H1 (cell line): ENCODE measurements around the gene MTMR8. TPM values are rescaled to one million over a fixed set of nuclear protein-coding genes. Genes with fewer than 3 reads are reported as not detected.

Experiments used
- CTCF ChIA-PET: fragments of 300-600 bp; sonication (Branson Sonifier 250); formaldehyde crosslinking; loops from one replicate; lab custom pipeline; 2021; ENCODE audit not compliant: partially characterized antibody; lab: Charles Lee
- POLR2A ChIA-PET: fragments of 300-600 bp; sonication (Branson Sonifier 250); formaldehyde crosslinking; loops from one replicate; lab custom pipeline; 2021; ENCODE audit warnings: inconsistent platforms; ENCODE audit not compliant: partially characterized antibody; lab: Charles Lee
- DNase-seq, 2 experiments: peaks; one replicate each; pipeline versions ENCODE4 v3.0.0 to v3.0.0-alpha.2; 2010 to 2022; ENCODE audit warnings: low spot score in 2 of 2, low read depth in 1 of 2, mixed read lengths in 1 of 2
- FAIRE-seq: peaks from 2 replicates; lab custom pipeline; 2011; peaks lifted over from hg19 to GRCh38; lab: Jason Lieb, UNC
- H2AFZ ChIP-seq: 2 replicates; pipeline ENCODE4 v1.8.1; 2012; ENCODE audit warnings: low read length, inconsistent platforms
- H2AK5ac ChIP-seq: 2 replicates; pipeline ENCODE4 v1.6.1; 2013; ENCODE audit warnings: low read depth, low read length
- H2BK120ac ChIP-seq: replicated peaks from 2 replicates; pipeline ENCODE3; 2013; ENCODE audit warnings: low read depth, low read length, inconsistent platforms
- H2BK12ac ChIP-seq: 2 replicates; pipeline ENCODE4 v1.6.1; 2013; ENCODE audit warnings: low read depth, low read length
- H2BK15ac ChIP-seq: 2 replicates; pipeline ENCODE4 v1.6.1; 2013; ENCODE audit warnings: low read length
- H2BK20ac ChIP-seq: 2 replicates; pipeline ENCODE4 v1.6.1; 2013; ENCODE audit warnings: low read length
- H2BK5ac ChIP-seq: 2 replicates; pipeline ENCODE4 v1.6.1; 2013; ENCODE audit warnings: low read depth, low read length
- H3K14ac ChIP-seq: 2 replicates; pipeline ENCODE4 v1.6.1; 2013; ENCODE audit warnings: inconsistent platforms; ENCODE audit not compliant: insufficient read length
- H3K18ac ChIP-seq: 2 replicates; pipeline ENCODE4 v1.6.1; 2013; ENCODE audit warnings: low read length; ENCODE audit errors: extremely low read depth
- H3K23ac ChIP-seq: 2 replicates; pipeline ENCODE4 v1.6.1; 2013; ENCODE audit warnings: inconsistent platforms; ENCODE audit not compliant: insufficient read length
- H3K23me2 ChIP-seq: 2 replicates; pipeline ENCODE4 v1.6.1; 2013; ENCODE audit warnings: low read depth, low read length
- H3K27ac ChIP-seq: 2 replicates; pipeline ENCODE4 v1.6.1; 2011; ENCODE audit warnings: low read depth, low read length, inconsistent platforms
- H3K27me3 ChIP-seq, 4 experiments: replicated peaks in 1 of 4; 1 replicate in 1 of 4; 2 replicates in 3 of 4; pipeline versions ENCODE4 v1.6.1 to v1.8.1; 2011 to 2013; ENCODE audit warnings: low read length in 3 of 4, mild to moderate bottlenecking in 3 of 4, inconsistent platforms in 2 of 4, mixed read lengths in 2 of 4, moderate library complexity in 1 of 4; ENCODE audit not compliant: control insufficient read depth in 3 of 4, insufficient read depth in 3 of 4; ENCODE audit errors: extremely low read depth in 1 of 4
- H3K36me3 ChIP-seq, 4 experiments: 2 replicates each; pipeline versions ENCODE4 v1.6.1 to v1.8.1; 2011 to 2013; ENCODE audit warnings: mild to moderate bottlenecking in 4 of 4, low read length in 3 of 4, moderate library complexity in 2 of 4, control low read depth in 1 of 4, inconsistent platforms in 1 of 4; ENCODE audit not compliant: insufficient read depth in 4 of 4, control insufficient read depth in 2 of 4
- H3K4ac ChIP-seq: replicated peaks from 2 replicates; pipeline ENCODE3; 2013; ENCODE audit warnings: low read length, low read depth, mixed read lengths, inconsistent platforms; ENCODE audit not compliant: insufficient read length
- H3K4me1 ChIP-seq, 4 experiments: replicated peaks in 1 of 4; 1 replicate in 1 of 4; 2 replicates in 3 of 4; pipeline versions ENCODE4 v1.6.1 to v1.8.1; 2011 to 2013; ENCODE audit warnings: low read length in 3 of 4, inconsistent platforms in 2 of 4, mixed read lengths in 1 of 4; ENCODE audit not compliant: insufficient read depth in 4 of 4, control insufficient read depth in 3 of 4
- H3K4me2 ChIP-seq, 2 experiments: 2 replicates each; pipeline versions ENCODE4 v1.6.1 to v1.8.1; 2011 to 2013; ENCODE audit warnings: low read depth in 2 of 2, low read length in 2 of 2, control low read depth in 1 of 2, inconsistent platforms in 1 of 2, mild to moderate bottlenecking in 1 of 2; ENCODE audit not compliant: insufficient read depth in 1 of 2
- H3K4me3 ChIP-seq, 4 experiments: fragments of 200-600, 300-600 bp in 1 of 4; sonication (generic), shearing (Covaris generic), sonication (Bioruptor Twin) in 1 of 4; 2 replicates each; pipeline versions ENCODE4 v1.5.1 to v1.8.1; 2011 to 2016; ENCODE audit warnings: low read length in 4 of 4, low read depth in 3 of 4, control low read depth in 2 of 4, inconsistent platforms in 2 of 4, mild to moderate bottlenecking in 2 of 4, mixed read lengths in 1 of 4, moderate library complexity in 1 of 4; ENCODE audit not compliant: insufficient read depth in 2 of 4; ENCODE audit errors: extremely low read depth in 1 of 4
- H3K56ac ChIP-seq: replicated peaks from 2 replicates; pipeline ENCODE3; 2013; ENCODE audit warnings: low read depth, mild to moderate bottlenecking, mixed read lengths, low read length, inconsistent platforms; ENCODE audit not compliant: insufficient read length
- H3K79me1 ChIP-seq: 2 replicates; pipeline ENCODE4 v1.6.1; 2013; ENCODE audit warnings: low read depth, low read length, control low read depth
- H3K79me2 ChIP-seq, 2 experiments: 2 replicates each; pipeline versions ENCODE4 v1.6.1 to v1.8.1; 2012 to 2013; ENCODE audit warnings: low read length in 2 of 2, mild to moderate bottlenecking in 2 of 2, inconsistent platforms in 1 of 2; ENCODE audit not compliant: insufficient read depth in 2 of 2, control insufficient read depth in 1 of 2
- H3K9ac ChIP-seq, 4 experiments: replicated peaks in 1 of 4; 1 replicate in 1 of 4; 2 replicates in 3 of 4; pipeline versions ENCODE4 v1.6.1 to v1.8.1; 2011 to 2013; ENCODE audit warnings: low read depth in 3 of 4, low read length in 3 of 4, control low read depth in 2 of 4, mild to moderate bottlenecking in 2 of 4, moderate library complexity in 2 of 4, inconsistent platforms in 1 of 4; ENCODE audit errors: extremely low read depth in 1 of 4
- H3K9me3 ChIP-seq, 2 experiments: 2 replicates each; pipeline versions ENCODE4 v1.6.1 to v1.8.1; 2012 to 2013; ENCODE audit warnings: mild to moderate bottlenecking in 2 of 2, moderate library complexity in 2 of 2, control low read depth in 1 of 2, inconsistent platforms in 1 of 2, low read depth in 1 of 2, low read length in 1 of 2, mixed read lengths in 1 of 2; ENCODE audit not compliant: insufficient read depth in 2 of 2
- H4K20me1 ChIP-seq, 2 experiments: replicated peaks in 1 of 2; 2 replicates each; pipeline versions ENCODE3 to v1.8.1; 2011 to 2013; ENCODE audit warnings: inconsistent platforms in 2 of 2, low read length in 2 of 2, mild to moderate bottlenecking in 1 of 2; ENCODE audit not compliant: insufficient read depth in 2 of 2, control insufficient read depth in 1 of 2
- H4K5ac ChIP-seq: 2 replicates; pipeline ENCODE4 v1.6.1; 2013; ENCODE audit warnings: low read length, low read depth, mixed read lengths, inconsistent platforms; ENCODE audit not compliant: insufficient read length
- H4K8ac ChIP-seq: 2 replicates; pipeline ENCODE4 v1.8.0; 2013; ENCODE audit warnings: mild to moderate bottlenecking, moderate library complexity, low read length, inconsistent platforms; ENCODE audit not compliant: insufficient read depth; ENCODE audit errors: extremely low read depth
- H4K91ac ChIP-seq: replicated peaks from 2 replicates; pipeline ENCODE3; 2013; ENCODE audit warnings: low read length, mixed read lengths, inconsistent platforms; ENCODE audit not compliant: insufficient read length
- BCL11A ChIP-seq, 2 experiments: IDR thresholded peaks; one replicate each; pipeline ENCODE4 v1.6.1; 2011; ENCODE audit warnings: low read depth in 2 of 2, low read length in 2 of 2, mild to moderate bottlenecking in 2 of 2
- CBX8 ChIP-seq: fragments of 300-800, 300-1000 bp; sonication (generic); IDR thresholded peaks from 2 replicates; pipeline ENCODE4 v1.7.1; 2016; ENCODE audit warnings: low read depth, low read length, borderline replicate concordance
- EP300 ChIP-seq, 2 experiments: IDR thresholded peaks; 1 replicate in 1 of 2; 2 replicates in 1 of 2; pipeline ENCODE4 v1.6.1; 2011 to 2012; ENCODE audit warnings: low read depth in 2 of 2, low read length in 2 of 2, mild to moderate bottlenecking in 2 of 2, borderline replicate concordance in 1 of 2, inconsistent platforms in 1 of 2, moderate library complexity in 1 of 2
- HDAC6 ChIP-seq: IDR thresholded peaks from one replicate; pipeline ENCODE4 v1.7.1; 2012; ENCODE audit warnings: low read depth, mild to moderate bottlenecking, inconsistent platforms, low read length, moderate library complexity
- KDM5A ChIP-seq: fragments of 200-600 bp; IDR thresholded peaks from 2 replicates; pipeline ENCODE4 v1.7.1; 2012; ENCODE audit warnings: mild to moderate bottlenecking, low read length, inconsistent platforms, mixed read lengths
- NANOG ChIP-seq: IDR thresholded peaks from 2 replicates; pipeline ENCODE4 v1.6.1; 2011; ENCODE audit warnings: low read length, low read depth, mild to moderate bottlenecking, inconsistent platforms; ENCODE audit not compliant: insufficient read depth, poor library complexity, severe bottlenecking
- SAP30 ChIP-seq: fragments of 300-600 bp; sonication (generic); IDR thresholded peaks from 2 replicates; pipeline ENCODE4 v1.7.1; 2012; ENCODE audit warnings: low read length, moderate library complexity, mild to moderate bottlenecking, inconsistent platforms; ENCODE audit not compliant: insufficient read depth, insufficient replicate concordance
- SIRT6 ChIP-seq: IDR thresholded peaks from one replicate; pipeline ENCODE4 v1.7.1; 2012; ENCODE audit warnings: low read length, inconsistent platforms
- SP4 ChIP-seq: IDR thresholded peaks from 2 replicates; pipeline ENCODE4 v1.6.1; 2012; ENCODE audit warnings: low read length, inconsistent platforms
- ZNF274 ChIP-seq: IDR thresholded peaks from 2 replicates; pipeline ENCODE4 v1.7.0; 2012; ENCODE audit warnings: low read length, borderline replicate concordance; ENCODE audit errors: extremely low read depth
- WGBS, 2 experiments: shearing (Covaris generic) in 1 of 2; methylation state at CpG; one replicate each; pipeline versions ENCODE4 v1.1.6 to v1.1.7; 2013 to 2015; ENCODE audit warnings: low lambda C conversion rate in 2 of 2, mixed read lengths in 2 of 2, inconsistent platforms in 1 of 2, low coverage in 1 of 2, missing lambda C conversion rate in 1 of 2; ENCODE audit not compliant: insufficient replicate concordance in 2 of 2, insufficient coverage in 1 of 2, insufficient read length in 1 of 2; ENCODE audit errors: extremely low coverage in 1 of 2, missing lambda C conversion rate in 1 of 2; 5-methylcytosine and 5-hydroxymethylcytosine counted together
- polyA plus RNA-seq, 7 experiments: library from polyadenylated mRNA; depleted of rRNA in 3 of 7; stranded (reverse) in 5 of 7; unstranded in 2 of 7; fragments of >200 nt in 5 of 7; fragments of 200-250 nt in 2 of 7; gene quantifications; 1 replicate in 5 of 7; 2 replicates in 1 of 7; 4 replicates in 1 of 7; pipeline versions ENCODE4 v1.2.1 to v1.2.3, GENCODE V29; 2011 to 2013; ENCODE audit warnings: missing spikeins in 2 of 7, mixed read lengths in 2 of 7
- total RNA-seq: library from RNA; stranded (reverse); fragmentation: NEBNext Ultra II Directional; extraction: Animal tissue kit (Norgen Biotek cat#: 25700); gene quantifications from 2 replicates; pipeline ENCODE4 v1.2.1, GENCODE V29; 2021
- TF ChIP-seq, protein P1 (sequence below): IDR thresholded peaks from 2 replicates; pipeline ENCODE4 v1.6.1; 2012; ENCODE audit warnings: low read length, inconsistent platforms

Gene MTMR8
- total and polyA plus RNA-seq, 2 of the 8 experiments (the other 6 are each of a cell fraction or from before 2014, with no cell fraction given): 1.3 to 6.3 TPM

DNA sequence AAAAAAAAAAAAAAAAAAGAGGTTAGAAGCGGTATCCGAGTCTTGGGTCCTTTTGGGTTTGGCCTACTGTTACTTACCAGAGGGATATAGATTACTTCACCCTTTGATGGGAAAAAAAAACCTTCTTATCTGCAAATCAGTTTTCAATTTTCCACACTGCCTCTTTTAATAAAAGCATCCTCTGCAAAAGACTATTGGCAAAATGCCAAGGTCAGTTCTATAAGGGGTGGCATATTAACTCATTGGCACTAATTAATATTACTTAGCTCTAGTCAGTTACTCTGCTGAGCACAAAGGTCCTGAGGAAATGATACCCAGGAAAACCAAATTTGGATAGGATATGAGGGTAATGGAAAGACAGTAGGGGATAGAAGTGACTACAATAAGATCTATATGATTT is 44.3 kb upstream of the MTMR8 start:
- FAIRE-seq (no peak), DNase-seq (no peak)
- H3K79me1 ChIP-seq: no peaks in the 10 kb centered on the region
- no CpG with 5 or more reads among the region's 2 CpGs for WGBS, 2 experiments
- H3K36me3 ChIP-seq: no peaks in the 10 kb centered on the region
- no peak overlapping the region for H2BK20ac ChIP-seq
- no peak overlapping the region for H3K27ac ChIP-seq
- H3K23ac ChIP-seq: no peak overlapping the region
- H2BK120ac ChIP-seq: no peak overlapping the region
- H2AFZ ChIP-seq: no peak overlapping the region
- H3K23me2 ChIP-seq: no peaks in the 10 kb centered on the region
- H3K4ac ChIP-seq: no peak overlapping the region
- H3K18ac ChIP-seq: no peak overlapping the region
- no peak overlapping the region for H4K91ac ChIP-seq
- no peaks in the 10 kb centered on the region for H3K79me2 ChIP-seq
- ChIA-PET POLR2A (interaction anchor here (0.7 kb wide), 1 partner anchor 14 kb away, joined by 3 read pairs; no protein-coding TSS in a partner anchor), CTCF (no interaction called here)
- H3K27me3 ChIP-seq: no peaks in the 10 kb centered on the region
- H3K4me3 ChIP-seq: no peak overlapping the region
- no peak overlapping the region for H3K4me2 ChIP-seq
- no peak overlapping the region for H2AK5ac ChIP-seq
- no peak overlapping the region for H2BK15ac ChIP-seq
- H3K56ac ChIP-seq: no peak overlapping the region
- no peaks in the 10 kb centered on the region for H3K9me3 ChIP-seq
- H3K9ac ChIP-seq: no peak overlapping the region
- no peaks in the 10 kb centered on the region for H4K20me1 ChIP-seq
- H4K8ac ChIP-seq: no peak overlapping the region
- no peak overlapping the region for H3K14ac ChIP-seq
- H2BK12ac ChIP-seq: no peak overlapping the region
- H3K4me1 ChIP-seq: no peaks in the 10 kb centered on the region
- H2BK5ac ChIP-seq: no peak overlapping the region
- no peak overlapping the region for H4K5ac ChIP-seq
- no peak for TF ChIP-seq SP4
- TF ChIP-seq CBX8: no peak
- TF ChIP-seq BCL11A (IDR thresholded peaks at IDR 0.05; ENCODE audit: low read depth in 2 of 2, low read length in 2 of 2): no peak
- TF ChIP-seq NANOG: no peak
- TF ChIP-seq SIRT6: no peak
- no peak for TF ChIP-seq SAP30
- no peak for TF ChIP-seq EP300 (IDR thresholded peaks at IDR 0.05; ENCODE audit: borderline replicate concordance in 1 of 2, low read depth in 2 of 2, low read length in 2 of 2)
- no peak for TF ChIP-seq KDM5A
- TF ChIP-seq ZNF274: no peak
- TF ChIP-seq, protein P1, sequence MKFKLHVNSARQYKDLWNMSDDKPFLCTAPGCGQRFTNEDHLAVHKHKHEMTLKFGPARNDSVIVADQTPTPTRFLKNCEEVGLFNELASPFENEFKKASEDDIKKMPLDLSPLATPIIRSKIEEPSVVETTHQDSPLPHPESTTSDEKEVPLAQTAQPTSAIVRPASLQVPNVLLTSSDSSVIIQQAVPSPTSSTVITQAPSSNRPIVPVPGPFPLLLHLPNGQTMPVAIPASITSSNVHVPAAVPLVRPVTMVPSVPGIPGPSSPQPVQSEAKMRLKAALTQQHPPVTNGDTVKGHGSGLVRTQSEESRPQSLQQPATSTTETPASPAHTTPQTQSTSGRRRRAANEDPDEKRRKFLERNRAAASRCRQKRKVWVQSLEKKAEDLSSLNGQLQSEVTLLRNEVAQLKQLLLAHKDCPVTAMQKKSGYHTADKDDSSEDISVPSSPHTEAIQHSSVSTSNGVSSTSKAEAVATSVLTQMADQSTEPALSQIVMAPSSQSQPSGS: no peak
- TF ChIP-seq HDAC6: no peak
